NCI-H2029 (cell line): ENCODE data around the gene UFC1.

Experiments
- DNase-seq: peaks from one replicate; lab custom pipeline; 2025; lab: John Stamatoyannopoulos, UW

The UFC1 gene

DNA sequence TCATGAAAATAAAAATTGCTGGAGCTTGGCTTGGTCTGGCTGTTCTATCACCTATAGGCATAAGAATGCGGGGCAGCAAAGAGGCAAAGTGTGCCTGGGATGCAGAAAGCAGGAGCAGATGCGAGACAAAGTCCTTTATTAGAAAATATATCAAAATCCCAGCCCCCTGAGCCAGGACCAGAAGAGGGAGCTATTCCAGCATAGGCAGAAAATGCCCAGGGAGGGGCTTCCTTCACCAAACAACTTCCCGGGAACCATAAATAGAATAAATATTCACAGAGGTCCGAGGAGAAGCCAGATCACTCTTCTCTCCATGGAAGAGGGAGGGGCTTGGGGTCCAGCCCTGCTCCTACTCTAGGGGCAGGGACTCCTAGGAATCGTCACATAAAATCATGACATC lies 17.4 kb downstream of the UFC1 start:
- DNase-seq: no peak

DNA sequence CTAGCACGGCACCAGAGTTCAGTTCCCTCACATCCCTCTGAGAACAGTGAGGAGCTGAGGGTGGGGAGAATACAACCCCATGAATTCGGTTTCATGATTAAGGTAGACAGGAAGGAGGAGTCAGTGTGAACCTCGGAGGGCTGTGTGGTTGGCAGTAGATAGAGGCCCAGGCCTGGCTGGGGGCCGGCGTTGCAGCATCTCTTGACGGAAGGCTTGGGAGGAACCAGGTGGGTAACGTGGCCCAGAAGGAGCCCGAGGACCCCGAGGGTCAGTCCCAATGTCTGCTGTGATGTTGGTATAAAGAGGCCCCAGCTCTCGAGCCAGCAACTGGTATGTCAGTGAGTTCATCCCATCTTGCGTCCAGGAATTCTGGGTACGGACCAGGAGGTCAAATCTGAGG lies 17.9 kb downstream of the UFC1 start:
- DNase-seq: no peak

DNA sequence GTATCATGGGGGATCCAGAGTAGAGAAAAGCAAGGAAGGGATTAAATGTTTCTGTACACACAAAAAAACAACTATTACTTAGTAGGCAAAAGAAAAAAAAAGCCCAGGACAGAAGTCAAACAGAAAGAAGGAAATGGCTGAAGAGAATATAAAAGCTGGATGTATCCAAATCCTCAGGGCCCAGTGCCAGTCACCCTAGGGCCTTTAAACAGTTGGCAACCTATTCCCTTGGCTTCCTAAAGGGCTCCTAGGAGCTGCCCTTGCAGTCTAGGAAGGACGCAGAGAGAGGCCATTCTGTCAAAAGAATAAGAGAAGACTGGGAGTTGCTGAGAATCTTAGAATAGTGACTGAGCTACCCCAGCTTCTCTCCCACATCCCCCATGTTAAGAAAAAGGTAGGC lies 18.6 kb downstream of the UFC1 start:
- DNase-seq: no peak

DNA sequence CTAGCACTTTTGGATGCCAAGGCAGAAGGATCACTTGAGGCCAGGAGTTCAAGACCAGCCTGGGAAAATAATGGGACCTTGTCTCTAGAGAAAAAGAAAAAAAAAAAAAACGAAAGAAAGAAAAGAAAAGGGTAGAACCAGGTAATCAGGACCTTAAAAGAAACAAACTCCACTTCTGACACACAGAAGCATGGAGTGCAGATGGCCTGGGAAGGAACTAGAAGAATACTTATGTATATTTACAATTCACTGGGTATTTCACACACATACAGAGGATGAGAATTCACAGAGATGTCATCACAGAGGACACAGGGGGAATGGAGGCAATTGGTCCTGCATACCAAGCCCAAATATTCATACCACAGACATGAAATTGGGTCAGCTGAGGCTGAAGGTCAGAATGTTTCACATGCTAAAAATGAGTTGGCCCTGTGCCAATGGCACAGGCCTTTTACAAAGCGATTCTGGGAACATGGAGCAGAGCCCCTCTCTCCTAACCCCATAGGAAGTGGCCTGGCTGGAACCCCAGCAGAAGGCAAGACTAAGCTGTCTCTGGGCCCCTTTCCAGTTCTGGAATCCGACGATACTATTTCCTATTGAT lies 19.1 kb downstream of the UFC1 start:
- no peak for DNase-seq

DNA sequence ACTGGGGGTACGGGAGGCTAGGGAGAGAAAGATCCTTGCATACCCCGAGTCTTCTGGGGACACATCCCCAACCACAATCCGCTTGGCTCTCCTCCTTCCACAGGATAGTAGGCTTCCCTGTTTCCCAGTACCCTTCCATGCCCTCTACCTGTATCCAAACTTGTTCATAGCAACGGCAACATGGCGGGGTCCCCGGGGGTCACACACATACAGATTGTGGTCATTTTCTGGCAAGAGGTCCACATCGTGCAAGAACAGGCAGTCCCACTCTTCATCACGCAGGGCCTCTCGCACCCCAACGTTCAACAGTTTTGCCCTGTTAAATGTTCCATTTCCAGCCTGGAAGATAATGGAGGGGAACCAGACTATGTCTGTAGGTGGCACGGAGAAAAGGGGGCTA lies 19.9 kb downstream of the UFC1 start:
- DNase-seq: no peak

DNA sequence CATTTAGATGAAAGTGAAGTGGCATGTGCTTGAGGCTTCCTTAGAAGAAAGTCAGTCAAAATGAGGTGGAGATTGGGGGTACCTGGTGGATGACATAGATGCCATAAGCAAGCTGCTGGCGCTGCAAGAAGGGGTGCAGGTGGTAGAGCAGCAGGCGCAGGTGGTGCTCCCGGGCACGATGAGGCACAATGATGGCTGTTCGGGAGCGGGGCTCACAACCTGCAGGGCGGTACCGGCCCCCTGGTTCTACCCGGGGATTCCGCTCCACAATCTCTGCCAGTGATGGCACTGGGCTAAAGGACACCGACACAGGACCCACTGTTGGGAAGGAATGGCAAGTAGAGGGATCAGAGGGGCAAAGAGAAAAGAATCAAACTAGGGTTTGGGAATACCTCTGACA lies 21.1 kb downstream of the UFC1 start:
- DNase-seq: no peak

DNA sequence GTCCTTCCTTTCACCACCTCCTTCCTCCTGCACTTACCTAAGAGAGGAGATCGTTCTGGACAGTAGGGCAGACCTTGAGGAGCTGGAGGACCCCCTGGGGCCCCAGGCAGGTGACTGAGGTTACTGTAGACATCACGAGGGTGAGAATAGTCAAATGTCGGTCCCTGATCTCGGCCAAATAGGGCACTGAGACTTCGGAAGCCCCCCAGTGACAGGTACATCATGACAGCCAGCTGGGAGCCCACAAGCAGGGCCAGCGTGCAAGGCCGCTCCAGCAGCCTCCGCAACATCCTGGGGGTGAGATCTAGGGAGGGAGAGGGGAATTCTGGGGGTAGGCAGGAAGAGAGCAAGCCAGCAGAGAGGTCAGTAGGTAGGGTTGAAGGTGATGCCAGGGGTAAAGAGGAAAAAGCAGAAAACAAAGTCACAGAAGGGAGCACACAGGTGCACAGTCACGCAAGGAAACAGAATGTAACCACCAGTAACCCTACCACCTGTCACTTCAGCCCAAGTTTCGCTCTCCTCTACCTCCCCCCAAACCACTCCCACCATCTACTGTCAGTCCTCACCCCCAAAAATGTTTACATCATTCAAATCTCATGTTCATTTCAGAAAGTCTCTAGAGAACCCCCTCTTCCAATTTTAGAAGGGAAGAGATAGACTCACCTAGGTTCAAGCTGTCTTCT lies 22.1 kb downstream of the UFC1 start:
- no peak for DNase-seq

DNA sequence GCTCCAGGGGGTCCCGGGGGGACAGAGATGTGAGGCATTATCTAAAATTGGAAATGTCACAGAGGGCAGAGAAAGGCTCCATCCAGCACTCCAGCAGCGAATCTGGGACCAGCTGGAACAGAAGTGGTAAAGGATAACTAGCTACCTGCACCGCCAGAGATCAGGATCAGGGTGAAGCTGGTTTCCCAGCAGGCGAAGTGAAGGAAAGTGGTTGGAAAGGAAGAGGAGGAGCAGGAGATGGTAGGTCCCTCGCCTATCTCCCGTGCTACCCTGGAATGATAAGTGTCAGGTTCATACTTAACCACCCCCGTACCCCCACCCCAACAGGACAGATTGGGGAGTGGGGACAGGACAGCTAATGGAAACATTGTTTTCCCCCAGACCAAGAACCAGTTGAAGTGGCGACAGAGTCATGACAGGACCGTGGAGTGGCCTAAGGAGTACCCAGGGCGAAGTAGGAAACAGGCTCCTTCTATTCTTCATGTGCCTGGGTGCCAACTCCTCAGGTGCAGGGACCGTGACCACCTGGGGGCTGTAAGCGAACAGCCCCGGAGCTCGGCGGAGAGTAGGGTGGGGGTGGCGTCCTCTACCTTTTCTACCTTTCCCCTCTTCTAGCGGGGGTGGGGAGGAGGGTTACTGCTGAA lies 22.8 kb downstream of the UFC1 start:
- DNase-seq: no peak

DNA sequence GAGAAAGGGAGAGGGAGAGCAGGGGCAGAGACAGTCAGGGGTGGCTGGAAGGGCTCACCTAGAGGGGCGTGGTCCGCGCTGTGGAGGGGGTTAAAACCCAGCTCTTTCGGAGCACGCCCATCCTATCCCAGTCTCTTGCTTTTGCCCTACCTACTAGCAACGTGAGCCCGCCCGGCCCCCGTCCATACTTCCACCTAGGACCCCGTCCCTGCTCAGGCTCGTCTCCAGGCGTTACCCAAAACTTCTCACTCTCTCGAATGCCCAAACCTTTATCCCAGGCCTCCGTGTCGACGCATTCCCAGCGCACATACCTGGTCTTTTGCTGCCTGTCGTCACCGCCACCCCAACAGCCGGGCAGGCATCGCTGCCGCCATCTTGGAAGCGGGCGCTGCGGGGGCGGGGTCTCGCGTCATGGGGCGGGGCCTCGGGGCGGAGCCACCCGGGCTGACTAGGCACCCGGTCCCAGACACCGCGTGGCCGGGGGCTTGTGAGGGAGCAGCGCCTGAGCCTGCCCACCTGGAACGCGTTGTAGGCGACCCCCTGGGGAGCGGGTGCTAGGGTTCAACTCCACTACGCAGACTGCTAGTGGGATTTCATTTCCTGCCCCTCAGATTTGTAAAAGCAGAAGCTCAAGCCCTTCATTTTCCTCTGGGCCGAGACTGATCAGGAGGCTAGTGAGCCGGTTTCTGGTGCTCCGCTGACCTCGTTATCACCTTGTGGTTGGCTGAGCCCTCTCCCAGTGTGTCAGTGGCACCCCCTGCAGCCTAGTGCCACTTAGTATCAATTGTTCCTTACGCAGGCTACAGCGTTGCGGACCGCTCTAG lies 23.5 kb downstream of the UFC1 start, which contains the start of gene B4GALT3:
TSS of gene B4GALT3 (minus strand) at position 396 of the 824 bp plus-strand sequence. CDS start 1,447 bp downstream, outside the sequence.
- peak; percentile 73 for DNase-seq

DNA sequence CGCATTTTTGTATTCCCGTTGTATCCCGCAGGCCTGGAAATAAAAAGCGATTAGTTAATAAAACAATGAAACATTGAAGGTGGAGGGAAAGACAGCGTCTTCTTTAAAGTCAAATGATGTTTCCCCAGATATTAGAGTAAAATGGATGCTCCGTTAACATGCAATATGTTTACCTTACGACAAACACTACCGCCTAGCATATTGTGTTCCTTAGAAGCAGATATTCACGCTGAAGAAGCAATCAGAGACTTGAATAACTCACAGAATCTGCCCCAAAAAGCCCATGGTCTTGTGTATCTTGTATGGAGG lies 24.1 kb downstream of the UFC1 start:
- DNase-seq: no peak

DNA sequence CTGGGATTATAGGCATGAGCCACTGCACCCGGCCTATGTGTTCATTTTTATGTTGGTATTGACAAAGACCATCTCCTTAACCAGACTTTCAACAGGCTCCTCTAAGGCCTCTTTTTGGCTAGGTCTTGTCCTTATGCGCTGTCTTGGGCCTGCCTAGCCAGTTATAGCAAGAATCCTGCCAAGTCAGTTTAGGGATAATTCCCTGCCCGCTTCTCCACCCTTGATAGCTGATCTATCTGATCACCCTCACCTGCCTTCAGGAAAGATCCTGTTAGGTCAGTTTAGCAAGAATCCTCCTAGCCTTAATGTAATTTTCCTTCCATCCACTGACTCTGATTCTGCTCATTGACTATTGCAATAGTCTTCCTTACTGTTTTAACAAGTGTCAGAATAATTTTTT lies 25.9 kb downstream of the UFC1 start:
- DNase-seq: no peak

DNA sequence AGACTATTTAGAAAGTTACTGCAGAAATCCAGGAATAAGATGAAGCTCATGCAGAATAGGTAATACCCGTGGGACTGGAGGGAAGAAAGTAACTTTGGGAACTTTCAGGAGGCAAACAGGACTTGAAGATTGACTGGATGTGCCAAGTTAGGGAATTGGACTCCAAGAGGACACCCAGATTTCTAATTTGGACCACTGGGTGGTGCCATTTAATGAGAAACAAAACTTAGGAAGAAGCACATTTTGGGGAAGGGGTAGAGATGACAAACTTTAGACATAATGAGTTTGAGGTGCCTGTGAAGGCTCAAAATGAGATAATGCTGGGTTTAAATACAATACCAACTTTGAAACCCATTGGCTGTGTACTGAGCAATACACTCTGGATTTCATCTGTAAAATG lies 26.9 kb downstream of the UFC1 start:
- no peak for DNase-seq

DNA sequence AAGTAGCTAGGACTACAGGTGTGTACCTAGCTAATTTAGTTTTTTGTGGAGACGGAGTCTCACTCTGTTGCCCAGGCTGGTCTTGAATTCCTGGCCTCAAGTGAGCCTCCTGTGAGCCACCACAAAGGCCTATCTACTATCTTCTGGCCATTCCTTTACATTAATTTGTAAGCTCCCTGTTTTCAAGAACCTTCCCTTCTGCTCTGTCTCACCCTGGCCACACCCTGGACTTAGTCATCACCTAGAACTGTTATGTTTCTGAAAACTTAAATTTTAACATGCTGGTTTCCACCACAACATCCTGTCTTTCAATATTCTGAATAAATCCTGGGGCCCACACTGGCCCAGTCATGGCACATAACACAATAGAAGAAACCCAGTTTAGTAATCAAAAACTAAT lies 28.4 kb downstream of the UFC1 start:
- DNase-seq: no peak

DNA sequence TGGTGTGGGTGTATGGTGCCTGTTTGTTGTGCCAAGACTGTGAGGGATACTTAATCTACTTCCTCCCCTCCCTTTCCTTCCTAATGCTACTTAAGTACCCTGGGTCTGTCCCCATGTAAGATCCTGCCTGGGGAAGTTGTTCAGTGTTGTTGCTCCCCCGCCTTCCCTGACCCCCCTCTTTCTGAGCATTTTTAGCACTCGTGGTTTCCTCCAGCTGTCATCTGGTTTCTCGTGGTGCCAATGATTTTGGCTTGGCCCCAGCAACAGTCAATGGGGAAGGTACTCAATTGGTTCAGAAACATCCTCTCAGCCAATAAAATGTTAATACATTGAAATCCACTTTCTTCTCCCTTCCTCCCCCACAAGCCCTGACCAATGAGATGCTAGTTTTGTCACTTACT lies 31.5 kb downstream of the UFC1 start:
- peak; percentile 57 for DNase-seq

DNA sequence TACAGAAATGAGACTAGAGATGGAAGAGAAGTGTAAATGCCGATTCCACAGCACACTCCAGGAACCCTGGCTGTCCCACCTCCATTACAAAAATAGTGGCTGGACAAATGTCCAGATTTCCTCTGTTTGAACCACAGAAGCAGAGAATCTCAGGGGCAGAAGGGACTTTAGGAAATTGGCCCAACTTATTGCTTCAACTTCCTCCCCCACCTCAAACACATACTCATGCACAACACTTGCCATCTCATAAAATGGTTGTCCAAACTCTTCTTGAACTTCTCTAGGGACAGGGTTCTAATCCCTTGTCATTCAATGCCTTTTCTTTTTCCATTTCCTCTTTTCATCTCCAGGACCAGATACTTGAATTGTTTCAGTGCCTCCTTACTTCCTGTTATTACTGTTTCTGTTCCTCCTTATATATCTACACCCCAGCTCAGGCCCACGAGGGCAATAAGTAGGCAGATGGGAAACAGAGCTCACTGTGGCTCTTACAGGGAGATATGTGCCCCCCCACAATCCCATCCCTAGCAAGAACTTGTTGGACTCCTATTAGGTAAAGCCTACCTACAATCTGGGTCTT lies 32.0 kb downstream of the UFC1 start:
- DNase-seq: no peak

DNA sequence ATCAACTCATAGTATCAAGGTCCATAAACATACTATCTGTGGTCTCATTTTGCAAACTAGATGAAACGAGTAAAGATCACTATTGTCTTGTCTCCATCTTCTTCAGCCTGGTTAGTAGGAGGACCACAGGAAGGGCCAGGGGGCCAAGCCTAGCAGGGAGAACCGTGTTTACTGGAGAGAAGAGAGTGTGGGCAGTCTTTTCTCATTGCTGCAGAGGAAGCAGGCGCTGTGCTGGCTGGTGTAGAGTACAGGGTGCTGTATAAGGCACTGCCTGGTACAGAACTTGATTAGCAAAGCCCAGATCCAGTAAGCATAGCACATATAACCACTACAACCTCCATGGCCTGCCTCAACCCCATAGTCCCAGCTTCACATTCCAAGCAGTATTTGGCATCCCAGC lies 33.5 kb downstream of the UFC1 start:
- DNase-seq: no peak

DNA sequence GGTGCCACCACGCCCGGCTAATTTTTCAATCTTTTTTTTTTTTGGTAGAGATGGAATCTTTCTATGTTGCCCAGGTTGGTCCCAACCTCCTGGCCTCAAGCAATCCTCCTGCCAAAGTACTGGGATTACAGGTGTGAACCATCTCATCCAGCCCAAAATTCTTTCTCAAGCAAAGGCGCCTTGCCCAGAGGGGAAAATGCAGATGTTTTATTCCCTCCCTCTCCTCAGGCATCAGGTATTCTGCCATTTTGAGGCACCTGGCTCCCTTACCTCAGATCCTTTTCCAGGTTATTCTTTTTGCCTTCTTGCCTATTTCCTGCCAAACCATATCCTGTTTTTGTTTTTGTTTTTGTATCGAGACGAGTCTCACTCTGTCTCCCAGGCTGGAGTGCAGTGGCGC lies 34.6 kb downstream of the UFC1 start:
- no peak for DNase-seq

DNA sequence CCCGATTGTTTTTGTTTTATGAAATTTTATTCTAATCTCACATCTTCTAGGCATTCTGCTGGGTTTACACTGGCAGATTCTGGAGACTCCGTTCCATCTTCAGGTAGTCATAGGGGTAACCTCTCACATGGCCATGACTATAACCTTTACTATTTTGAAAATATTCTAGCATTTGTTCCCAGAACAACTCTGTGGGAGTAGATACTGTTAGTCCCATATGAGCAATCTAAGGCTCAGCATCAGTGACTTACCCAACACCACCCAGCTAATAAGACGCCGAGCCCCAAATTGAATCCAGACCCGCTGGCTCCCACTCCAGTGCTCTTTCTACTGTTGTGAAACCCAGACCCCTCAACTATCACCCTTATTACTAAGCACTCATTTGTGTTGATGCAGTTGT lies 35.3 kb downstream of the UFC1 start:
- no peak for DNase-seq

DNA sequence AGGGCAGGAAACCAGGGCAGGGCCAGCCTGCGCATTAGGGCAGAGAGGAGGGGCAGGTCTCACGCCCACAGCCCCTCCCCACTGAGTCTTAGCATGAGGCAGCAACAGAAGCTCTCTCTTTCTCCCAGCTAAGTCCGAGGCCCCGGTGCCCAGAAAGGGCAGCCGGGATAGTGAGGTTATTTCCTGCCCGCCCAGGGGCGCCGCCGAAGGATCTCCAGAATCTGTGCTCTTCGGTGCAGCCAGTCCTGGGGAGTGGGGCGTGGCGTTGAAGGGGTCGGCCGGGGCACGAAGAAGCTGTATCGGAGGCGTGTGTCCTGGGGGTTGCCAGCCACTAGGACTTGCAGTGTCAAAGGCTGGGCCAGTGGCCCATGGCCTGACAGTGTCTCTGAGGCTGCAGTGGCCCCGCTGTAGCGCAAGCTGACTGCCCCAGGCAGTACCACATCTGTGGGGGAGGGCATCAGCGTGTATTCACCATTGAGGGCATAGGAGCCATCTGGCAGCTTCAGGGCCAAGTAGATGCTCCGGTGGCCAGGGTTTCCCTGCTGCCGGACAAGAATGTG lies 37.3 kb downstream of the UFC1 start:
- DNase-seq: no peak

DNA sequence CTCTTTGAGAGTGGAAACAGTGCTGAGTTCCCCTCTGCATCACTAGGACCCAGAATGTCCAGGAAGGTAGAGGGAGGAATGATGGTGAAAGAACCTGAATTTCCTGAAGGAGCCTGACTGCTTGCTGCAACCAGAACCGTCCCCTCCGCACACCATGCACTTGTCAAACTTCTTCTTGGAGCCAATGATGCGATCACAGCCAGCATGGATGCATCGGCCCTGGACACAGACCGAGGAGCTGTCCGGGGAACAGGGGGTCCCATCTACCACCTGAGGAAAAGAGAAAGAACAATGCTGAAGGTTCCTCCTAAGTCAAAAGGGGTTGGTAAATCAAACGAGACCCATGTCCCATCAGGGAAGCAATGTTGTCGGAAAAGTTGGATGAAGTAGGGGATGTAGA lies 38.2 kb downstream of the UFC1 start:
- DNase-seq: no peak

DNA sequence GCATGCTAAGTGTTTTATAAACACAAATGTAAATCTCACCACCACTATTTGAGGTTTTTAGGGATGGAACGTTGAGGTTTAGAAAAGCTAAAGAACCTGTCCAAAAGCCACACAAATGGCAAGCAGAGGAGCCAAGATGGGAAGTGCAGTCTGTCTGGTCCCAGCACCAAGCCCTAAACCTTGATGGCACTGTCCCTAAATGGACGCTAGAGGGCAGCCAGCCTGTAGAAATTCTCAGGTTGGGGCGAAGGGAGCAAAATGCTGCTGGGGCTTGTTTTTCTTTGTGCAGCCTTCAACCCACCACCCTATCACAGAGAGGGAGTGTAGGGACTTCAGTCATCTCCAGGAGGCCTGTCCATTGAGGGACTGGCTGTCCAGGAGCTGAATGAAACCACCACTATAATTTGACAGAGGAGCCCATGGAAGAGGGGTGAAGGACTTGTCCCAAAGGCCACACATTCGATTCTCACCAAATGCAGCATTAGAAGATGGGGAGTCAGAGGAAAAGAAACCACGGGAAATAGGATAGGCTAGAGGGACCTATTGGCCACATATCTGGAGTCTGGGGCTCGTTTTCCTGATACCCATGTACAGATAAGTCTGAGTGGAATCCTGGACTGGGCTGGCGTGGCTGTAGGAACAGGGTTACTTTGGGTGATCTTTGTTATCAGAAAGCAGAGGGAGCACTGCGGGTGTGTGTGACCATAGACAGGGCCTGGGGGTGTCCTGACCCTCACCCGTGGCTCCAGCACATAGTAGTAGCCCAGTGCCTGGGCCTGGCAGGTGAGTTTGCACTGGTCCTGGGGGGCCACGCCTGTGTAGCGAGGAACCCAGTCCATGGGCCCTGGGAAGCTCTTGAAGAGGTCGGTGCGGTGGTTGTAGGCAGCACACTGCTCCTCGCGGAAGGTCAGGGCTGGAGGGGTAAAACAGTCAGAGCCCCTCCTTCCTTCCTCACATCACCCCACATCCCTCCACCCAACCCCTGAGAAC lies 39.0 kb downstream of the UFC1 start:
- DNase-seq: peak; percentile 14
